Measurements from ENCODE around the gene PAGR1.
"Not testable (repeated sequence)": the region's sequence is repeated elsewhere in the genome, so short reads cannot be mapped to it uniquely, and the experiment has no call there.

Gene PAGR1

DNA sequence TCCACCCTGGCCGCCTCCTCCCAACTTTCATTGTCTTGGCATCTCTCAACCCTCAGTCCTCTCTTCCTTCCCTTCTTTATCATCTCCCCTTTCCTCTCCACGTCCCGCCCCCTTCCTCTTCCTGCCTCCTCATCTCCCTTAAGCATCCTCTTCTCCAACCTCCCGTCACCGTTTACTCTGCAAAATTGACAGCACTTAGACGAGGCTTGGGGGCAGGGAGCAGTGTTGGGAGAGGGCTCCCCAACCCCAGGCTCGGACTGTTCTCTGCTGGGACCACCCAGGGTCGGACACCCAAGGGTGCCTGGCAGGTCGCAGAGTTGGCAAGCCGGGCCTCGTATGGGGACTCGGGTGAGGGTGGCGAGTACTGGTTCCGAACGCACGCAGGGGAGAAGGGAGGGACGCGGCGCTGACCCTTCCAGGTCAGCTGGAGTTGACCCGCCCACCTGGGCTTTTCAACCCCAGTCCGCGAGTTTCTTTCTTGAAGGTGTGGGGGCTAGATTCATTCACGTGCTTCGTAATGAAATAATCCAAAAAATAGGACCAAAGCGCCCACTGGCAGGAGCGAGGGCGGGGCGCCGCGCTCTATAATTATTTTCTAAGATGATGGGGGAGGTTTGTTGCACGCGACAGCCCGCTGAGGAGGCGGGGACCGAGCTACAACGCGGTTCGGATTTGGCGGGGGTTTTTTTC lies 775 bp upstream of the PAGR1 start:
- Mint-ChIP-seq H3K4me3 (peak overlapping the region; percentile 90), H3K27me3 (ENCODE audit: low read depth) (peaks cover 11% of the 10 kb centered on the region), H3K27ac (peak overlapping the region; percentile 95), H3K9me3 (no peaks in the 10 kb centered on the region), H3K4me1 (ENCODE audit: low read depth) (peaks cover 55% of the 10 kb centered on the region), H3K36me3 (ENCODE audit: low read depth) (peaks cover 29% of the 10 kb centered on the region)

DNA sequence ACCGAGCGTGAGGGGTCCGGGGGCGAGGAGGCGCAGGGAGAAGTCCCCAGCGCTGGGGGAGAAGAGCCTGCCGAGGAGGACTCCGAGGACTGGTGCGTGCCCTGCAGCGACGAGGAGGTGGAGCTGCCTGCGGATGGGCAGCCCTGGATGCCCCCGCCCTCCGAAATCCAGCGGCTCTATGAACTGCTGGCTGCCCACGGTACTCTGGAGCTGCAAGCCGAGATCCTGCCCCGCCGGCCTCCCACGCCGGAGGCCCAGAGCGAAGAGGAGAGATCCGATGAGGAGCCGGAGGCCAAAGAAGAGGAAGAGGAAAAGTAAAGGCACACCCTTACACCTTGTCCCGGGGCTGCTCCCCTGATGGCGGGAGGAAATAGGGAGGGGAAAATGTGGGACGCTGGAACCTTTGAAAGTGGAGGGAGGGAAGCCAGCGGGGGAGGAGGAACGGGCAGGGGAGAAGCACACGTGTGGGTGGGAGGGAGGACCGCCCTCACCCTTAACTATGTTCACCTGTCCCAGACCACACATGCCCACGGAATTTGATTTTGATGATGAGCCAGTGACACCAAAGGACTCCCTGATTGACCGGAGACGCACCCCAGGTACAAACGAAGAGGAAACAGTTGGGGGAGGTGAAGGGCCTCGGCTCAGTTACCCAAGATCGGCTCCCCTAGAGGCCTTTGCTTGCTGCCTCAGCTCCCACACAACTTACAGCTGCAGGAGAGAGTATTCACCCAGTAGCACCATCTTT lies 916 bp downstream of the PAGR1 start:
- H3K36me3 Mint-ChIP-seq (ENCODE audit: low read depth) = peaks cover 33% of the 10 kb centered on the region

DNA sequence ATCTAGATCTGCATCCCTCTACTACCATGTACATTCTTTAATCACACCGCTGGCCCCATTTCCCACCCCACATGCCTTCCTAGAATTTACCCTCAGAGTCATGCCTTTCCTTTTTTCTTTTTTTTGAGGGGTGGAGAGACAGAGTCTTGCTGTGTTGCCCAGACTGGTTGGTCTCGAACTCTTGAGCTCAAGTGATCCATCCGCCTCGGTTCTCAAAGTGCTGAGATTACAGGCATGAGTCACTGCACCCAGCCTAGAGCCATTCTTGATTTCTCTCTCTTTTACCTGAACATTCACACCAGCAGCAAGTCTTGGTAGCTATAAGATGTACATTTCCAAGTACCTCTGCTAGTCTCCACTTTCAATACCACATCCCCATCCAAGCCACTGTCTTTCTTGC lies 2.1 kb downstream of the PAGR1 start:
- Mint-ChIP-seq H3K4me3 (peak overlapping the region; percentile 98), H3K4me1 (ENCODE audit: low read depth) (peaks cover 52% of the 10 kb centered on the region), H3K27ac (peak overlapping the region; percentile 64), H3K27me3 (ENCODE audit: low read depth) (no peaks in the 10 kb centered on the region), H3K9me3 (no peaks in the 10 kb centered on the region), H3K36me3 (ENCODE audit: low read depth) (peaks cover 33% of the 10 kb centered on the region)

More for the DNA sequence above, 916 bp downstream of the PAGR1 start:
- peaks cover 6% of the 10 kb centered on the region for H3K27me3 Mint-ChIP-seq (ENCODE audit: low read depth)
- peak overlapping the region; percentile 90 for H3K4me3 Mint-ChIP-seq
- no peaks in the 10 kb centered on the region for H3K9me3 Mint-ChIP-seq
- peaks cover 45% of the 10 kb centered on the region for H3K4me1 Mint-ChIP-seq (ENCODE audit: low read depth)
- H3K27ac Mint-ChIP-seq = peak overlapping the region; percentile 95

- no peaks in the 10 kb centered on the region for H3K27me3 Mint-ChIP-seq (ENCODE audit: low read depth)
- no peaks in the 10 kb centered on the region for H3K9me3 Mint-ChIP-seq
Measured at GRCh38 chr16:29819506-29819905, 3.6 kb downstream of the PAGR1 start.

DNA sequence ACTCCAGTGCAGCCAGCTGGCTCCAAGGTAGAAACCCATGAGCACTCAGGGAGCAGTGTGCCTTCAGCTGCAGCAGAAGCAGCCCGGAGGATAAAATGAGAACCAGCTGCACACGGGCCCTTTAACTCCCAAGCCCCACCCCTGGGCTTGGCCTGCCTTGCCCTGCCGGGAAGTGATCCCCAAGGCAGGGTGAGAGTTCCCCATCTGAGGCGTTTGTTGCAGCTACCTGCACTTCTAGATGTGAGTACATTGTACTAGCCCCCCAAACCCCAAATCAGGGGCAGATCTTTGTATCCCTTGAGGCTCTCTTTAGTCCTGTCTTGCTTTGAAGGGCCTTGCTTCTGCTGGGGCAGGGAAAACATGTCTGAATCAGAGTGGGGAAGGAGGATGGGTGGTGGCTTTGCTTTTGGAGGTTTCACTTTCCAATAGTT lies 4.3 kb downstream of the PAGR1 start, which contains the start of gene MVP:
Gene MVP (plus strand): TSS at position 192 of the 431 bp plus-strand sequence. CDS start 10,088 bp downstream, outside the sequence.
- H3K27ac Mint-ChIP-seq = peak within 1 kb of the TSS; percentile 92
- H3K27me3 Mint-ChIP-seq (ENCODE audit: low read depth) = no peaks in the 10 kb centered on the region
- H3K9me3 Mint-ChIP-seq = no peaks in the 10 kb centered on the region
- peak within 1 kb of the TSS; percentile 98 for H3K4me3 Mint-ChIP-seq
- peaks cover 37% of the 10 kb centered on the region for H3K36me3 Mint-ChIP-seq (ENCODE audit: low read depth)
- peaks cover 52% of the 10 kb centered on the region for H3K4me1 Mint-ChIP-seq (ENCODE audit: low read depth)

More at GRCh38 chr16:29819506-29819905, 3.6 kb downstream of the PAGR1 start:
- peaks cover 33% of the 10 kb centered on the region for H3K36me3 Mint-ChIP-seq (ENCODE audit: low read depth)
- peak overlapping the region; percentile 98 for H3K4me3 Mint-ChIP-seq
- H3K4me1 Mint-ChIP-seq (ENCODE audit: low read depth) = peaks cover 52% of the 10 kb centered on the region
- peak overlapping the region; percentile 92 for H3K27ac Mint-ChIP-seq

DNA sequence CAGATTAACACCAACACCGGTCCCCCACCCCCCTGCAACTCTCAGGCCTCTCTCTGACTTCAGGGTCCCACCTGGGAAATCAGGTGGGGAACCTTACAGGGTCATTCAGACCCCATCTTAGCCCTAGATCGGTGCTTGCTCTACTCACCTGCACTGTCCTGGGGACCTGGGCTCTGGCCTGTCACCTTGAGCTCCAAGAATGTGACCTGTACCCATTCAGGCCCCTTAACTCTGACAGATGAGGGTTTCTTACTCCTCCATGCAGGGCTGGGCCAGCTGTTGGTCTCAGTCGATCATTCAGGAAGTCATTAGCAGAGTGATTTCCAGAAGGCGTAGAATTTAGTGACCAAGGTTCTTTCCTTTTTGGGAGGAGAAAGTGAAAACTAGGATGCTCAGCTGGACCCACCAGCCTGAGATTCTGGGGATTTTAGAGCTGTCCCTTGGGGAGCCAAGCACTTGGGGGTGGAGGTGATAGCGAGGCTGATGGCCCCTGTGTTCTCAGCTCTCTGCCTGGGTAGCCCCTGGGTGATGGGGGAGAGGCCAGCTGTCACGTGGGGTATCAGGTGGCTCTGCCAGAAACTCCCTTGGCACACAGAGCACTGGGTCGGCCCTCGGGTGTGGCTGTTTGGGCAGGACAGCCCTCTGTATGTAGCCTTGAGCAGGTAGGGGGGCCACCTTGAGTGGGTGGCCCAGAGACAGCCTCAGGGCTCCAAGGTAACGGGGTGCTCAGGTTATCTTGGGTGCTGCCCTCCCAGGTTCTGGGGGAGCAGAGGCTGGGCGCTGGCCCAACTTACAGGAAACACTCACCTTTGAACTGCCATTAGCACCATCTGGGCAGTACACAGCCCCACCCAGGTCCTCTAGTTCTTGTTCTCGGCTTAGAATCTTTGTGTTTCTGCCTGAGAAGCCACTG lies 5.0 kb downstream of the PAGR1 start:
- Mint-ChIP-seq H3K4me1 (ENCODE audit: low read depth) (peaks cover 55% of the 10 kb centered on the region), H3K36me3 (ENCODE audit: low read depth) (peaks cover 38% of the 10 kb centered on the region), H3K4me3 (peak overlapping the region; percentile 98), H3K27me3 (ENCODE audit: low read depth) (no peaks in the 10 kb centered on the region), H3K9me3 (no peaks in the 10 kb centered on the region), H3K27ac (peak overlapping the region; percentile 92)

DNA sequence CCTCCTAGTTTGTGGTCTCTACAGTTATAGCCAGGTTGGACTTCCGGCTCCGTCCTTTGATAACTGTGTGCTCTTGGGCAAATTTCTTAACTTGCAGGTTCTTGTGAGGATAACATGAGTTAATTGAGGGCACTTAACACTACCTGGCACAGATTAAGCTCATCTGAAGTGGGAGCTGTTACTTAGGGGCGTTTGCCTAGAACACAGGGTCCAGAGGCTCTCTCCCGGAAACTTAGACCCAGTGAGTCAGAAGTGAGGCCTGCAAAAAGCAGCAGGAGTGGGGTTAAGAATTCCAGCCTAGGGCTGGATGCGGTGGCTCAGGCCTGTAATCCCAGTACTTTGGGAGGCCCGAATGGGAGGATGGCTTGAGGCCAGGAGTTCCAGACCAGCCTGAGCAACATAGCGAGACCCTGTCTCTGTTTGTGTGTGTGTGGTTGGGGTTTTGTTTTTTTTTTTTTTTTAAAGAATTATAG lies 5.7 kb downstream of the PAGR1 start:
- no peaks in the 10 kb centered on the region for H3K27me3 Mint-ChIP-seq (ENCODE audit: low read depth)
- H3K4me1 Mint-ChIP-seq (ENCODE audit: low read depth) = peaks cover 59% of the 10 kb centered on the region
- no peaks in the 10 kb centered on the region for H3K9me3 Mint-ChIP-seq
- peak overlapping the region; percentile 98 for H3K4me3 Mint-ChIP-seq
- peaks cover 36% of the 10 kb centered on the region for H3K36me3 Mint-ChIP-seq (ENCODE audit: low read depth)
- peak overlapping the region; percentile 92 for H3K27ac Mint-ChIP-seq

DNA sequence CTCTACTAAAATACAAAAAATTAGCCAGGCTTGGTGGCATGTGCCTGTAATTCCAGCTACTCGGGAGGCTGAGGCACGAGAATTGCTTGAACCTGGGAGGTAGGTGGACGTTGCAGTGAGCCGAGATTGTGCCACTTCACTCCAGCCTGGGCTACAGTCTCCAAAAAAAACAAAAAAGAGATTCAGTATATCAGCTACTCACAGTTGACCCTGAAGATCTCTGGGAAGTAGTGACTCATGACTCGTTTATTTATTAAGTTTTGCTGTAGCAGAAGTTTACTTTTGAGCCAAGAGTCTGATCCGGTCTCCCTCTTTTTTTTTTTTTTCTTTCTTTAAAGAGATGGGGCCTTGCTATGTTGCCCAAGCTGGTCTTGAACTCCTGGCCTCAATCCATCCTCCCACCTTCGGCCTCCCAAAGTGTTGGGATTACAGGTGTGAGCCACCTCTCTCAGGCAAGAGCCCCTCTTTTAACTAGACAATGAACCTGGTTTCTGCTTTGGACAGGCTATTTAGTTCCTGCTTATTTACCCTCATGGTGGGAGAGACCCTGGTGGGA lies 8.7 kb downstream of the PAGR1 start:
- Mint-ChIP-seq H3K4me1 (ENCODE audit: low read depth) (peaks cover 47% of the 10 kb centered on the region), H3K36me3 (ENCODE audit: low read depth) (peaks cover 27% of the 10 kb centered on the region), H3K27me3 (ENCODE audit: low read depth) (no peaks in the 10 kb centered on the region), H3K27ac (peak overlapping the region; percentile 80), H3K9me3 (no peaks in the 10 kb centered on the region), H3K4me3 (peak overlapping the region; percentile 70)

GRCh38 chr16:29825145-29826044 lies 9.4 kb downstream of the PAGR1 start:
- Mint-ChIP-seq H3K36me3 (ENCODE audit: low read depth) (peaks cover 22% of the 10 kb centered on the region), H3K4me1 (ENCODE audit: low read depth) (peaks cover 44% of the 10 kb centered on the region)

DNA sequence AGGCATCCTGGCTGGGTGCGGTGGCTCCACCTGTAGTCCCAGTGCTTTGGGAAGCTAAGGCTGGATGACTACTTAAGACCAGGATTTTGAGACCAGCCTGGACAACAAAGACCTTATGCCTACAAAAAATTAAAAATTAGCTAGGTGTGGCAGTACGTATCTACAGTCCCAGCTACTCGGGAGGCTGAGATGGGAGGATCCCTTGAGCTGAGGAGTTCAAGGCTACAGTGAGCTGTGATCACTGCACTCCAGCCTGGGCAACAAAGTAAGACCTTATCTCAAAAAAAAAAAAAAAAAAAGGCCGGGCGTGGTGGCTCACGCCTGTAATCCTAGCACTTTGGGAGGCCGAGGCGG lies 10.4 kb downstream of the PAGR1 start:
- Mint-ChIP-seq H3K27me3 (ENCODE audit: low read depth) (no peaks in the 10 kb centered on the region), H3K4me1 (ENCODE audit: low read depth) (peaks cover 44% of the 10 kb centered on the region), H3K4me3 (peak overlapping the region; percentile 74), H3K27ac (peak overlapping the region; percentile 83), H3K36me3 (ENCODE audit: low read depth) (peaks cover 20% of the 10 kb centered on the region), H3K9me3 (no peaks in the 10 kb centered on the region)

More at GRCh38 chr16:29825145-29826044, 9.4 kb downstream of the PAGR1 start:
- Mint-ChIP-seq H3K4me3 (peak overlapping the region; percentile 70), H3K27ac (peak overlapping the region; percentile 80), H3K27me3 (ENCODE audit: low read depth) (no peaks in the 10 kb centered on the region), H3K9me3 (no peaks in the 10 kb centered on the region)

GRCh38 chr16:29830774-29831173 lies 14.8 kb downstream of the PAGR1 start:
- Mint-ChIP-seq H3K9me3 (no peaks in the 10 kb centered on the region), H3K36me3 (ENCODE audit: low read depth) (peaks cover 32% of the 10 kb centered on the region), H3K4me3 (no peak overlapping the region), H3K27ac (peak overlapping the region; percentile 36), H3K4me1 (ENCODE audit: low read depth) (peaks cover 19% of the 10 kb centered on the region), H3K27me3 (ENCODE audit: low read depth) (no peaks in the 10 kb centered on the region)

DNA sequence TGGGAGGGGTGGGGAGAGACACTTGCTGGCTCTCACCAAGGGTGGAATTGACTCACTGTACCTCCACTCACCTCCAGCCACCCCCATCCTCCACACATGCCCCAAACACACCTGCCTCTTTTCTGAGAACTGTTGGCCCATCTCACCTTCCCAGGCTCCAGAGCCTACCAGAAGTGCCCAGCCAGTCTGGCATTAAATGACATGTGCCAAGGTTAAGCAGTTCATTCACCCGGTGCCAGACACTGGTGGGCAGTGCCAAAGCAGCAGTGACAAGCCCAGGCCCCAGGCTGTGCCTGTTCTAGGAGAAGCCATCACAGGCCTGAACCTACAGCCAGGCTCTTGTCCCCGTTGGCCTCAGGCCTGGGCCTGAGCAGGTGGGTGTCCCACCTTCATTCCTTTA lies 15.5 kb downstream of the PAGR1 start:
- H3K27me3 Mint-ChIP-seq (ENCODE audit: low read depth) = no peaks in the 10 kb centered on the region
- no peak overlapping the region for H3K27ac Mint-ChIP-seq
- no peaks in the 10 kb centered on the region for H3K9me3 Mint-ChIP-seq
- H3K4me1 Mint-ChIP-seq (ENCODE audit: low read depth) = peaks cover 14% of the 10 kb centered on the region
- peaks cover 35% of the 10 kb centered on the region for H3K36me3 Mint-ChIP-seq (ENCODE audit: low read depth)
- no peak overlapping the region for H3K4me3 Mint-ChIP-seq

- H3K27ac Mint-ChIP-seq; H3K4me3 Mint-ChIP-seq; H3K9me3 Mint-ChIP-seq; H3K4me1 Mint-ChIP-seq (ENCODE audit: low read depth); H3K27me3 Mint-ChIP-seq (ENCODE audit: low read depth): not testable (repeated sequence)
- peaks cover 37% of the 10 kb centered on the region for H3K36me3 Mint-ChIP-seq (ENCODE audit: low read depth)
Measured at GRCh38 chr16:29833219-29833618, 17.3 kb downstream of the PAGR1 start.

All from T-helper 1 cell treated with Interleukin-12 subunit alpha and Interleukin-12 subunit beta and Interleukin-4 antibody, amounts not matched to agents 30 μg/mL and 1 μg/mL, for 36 hours (primary cell).